H4 (cell line): ENCODE measurements around the gene MXRA7. TPM values are rescaled to one million over a fixed set of nuclear protein-coding genes. Genes with fewer than 3 reads are reported as not detected.

Experiments used
- DNase-seq: peaks from one replicate; pipeline ENCODE4 v3.0.0-alpha.2; 2015; ENCODE audit warnings: low spot score
- total RNA-seq: library from RNA; depleted of rRNA; stranded (reverse); fragments of >200 nt; shearing (Covaris generic); gene quantifications from 2 replicates; pipeline ENCODE4 v1.2.3, GENCODE V29; 2014

MXRA7 gene
- total RNA-seq, 1 experiment from 2014 or later, result 167 TPM

DNA sequence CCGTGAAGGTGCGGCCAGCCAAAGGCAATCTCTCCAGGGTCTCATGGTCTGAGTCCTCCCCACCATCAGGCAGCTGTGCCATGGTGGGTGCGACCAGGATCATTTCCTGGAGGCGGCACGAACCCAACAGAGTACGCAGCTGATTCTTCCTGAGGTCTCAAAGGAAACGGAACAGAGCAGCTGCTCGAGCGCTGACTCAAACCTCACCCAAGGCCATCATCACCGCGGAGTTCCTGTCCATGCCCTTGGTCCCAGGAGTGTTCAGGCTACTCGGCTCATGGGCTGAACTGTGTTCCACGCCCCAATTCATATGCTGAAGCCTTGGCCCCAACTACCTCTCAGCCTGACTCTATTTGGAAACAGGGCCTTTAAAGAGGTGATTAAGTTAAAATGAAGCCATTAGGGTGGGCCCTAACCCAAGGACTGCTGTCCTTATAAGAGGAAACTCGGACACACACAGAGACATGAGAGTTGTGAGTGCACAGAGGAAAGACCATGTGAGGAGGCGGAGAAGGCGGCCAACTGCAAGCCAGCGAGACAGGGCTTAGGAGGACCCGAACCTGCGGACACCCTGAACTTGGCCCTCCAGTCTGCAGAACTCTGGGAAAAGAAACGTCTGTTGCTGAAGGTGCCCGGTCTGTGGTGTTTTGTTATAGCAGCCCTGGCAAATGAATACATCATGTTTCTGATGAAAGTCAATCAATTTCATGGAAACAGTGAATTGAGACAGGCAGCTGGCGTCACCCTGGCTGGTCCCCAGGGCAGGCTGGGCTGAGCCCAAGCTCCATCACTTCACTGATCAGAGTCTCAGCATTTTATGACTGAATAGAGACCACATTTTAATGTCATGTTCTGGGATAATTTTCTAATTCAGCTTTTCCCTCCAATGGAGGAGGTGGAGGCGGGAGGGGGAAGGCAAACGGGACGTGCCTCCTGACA, 13.7 kb downstream of the MXRA7 start:
- no peak for DNase-seq

DNA sequence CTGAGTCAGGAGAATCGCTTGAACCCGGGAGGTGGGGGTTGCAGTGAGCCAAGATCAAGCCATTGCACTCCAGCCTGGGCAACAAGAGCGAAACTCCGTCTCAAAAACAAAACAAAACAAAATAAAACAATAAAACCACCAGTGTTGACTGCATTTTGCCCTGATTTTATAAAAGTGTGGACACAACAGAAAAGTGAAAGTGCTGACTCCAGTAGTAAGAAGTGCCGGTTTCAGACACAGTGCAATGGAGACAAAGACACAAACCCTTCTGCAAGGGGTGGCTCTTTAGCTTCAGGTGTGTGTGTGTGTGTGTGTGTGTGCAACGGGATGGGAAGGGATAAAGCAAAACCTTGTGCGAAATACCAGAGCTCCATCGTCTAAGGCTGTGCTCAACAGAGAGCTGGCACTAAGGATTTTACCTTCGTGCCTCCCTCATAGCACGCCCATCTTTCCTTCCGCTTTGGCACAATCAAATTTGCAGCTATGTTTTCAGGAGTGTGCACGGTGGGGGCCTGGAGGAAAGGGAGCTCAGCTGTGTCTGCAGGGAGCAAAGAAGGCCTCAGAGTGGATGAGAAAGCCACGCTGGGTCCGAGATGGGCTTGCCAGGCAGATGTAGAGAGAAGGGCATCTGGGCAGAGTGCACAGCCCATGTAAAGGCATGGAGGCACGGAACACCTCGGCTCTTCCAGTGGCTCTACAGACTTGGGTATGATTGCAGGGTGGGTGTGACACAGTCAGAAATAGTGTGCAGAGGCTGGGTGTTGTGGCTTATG, 15.5 kb downstream of the MXRA7 start:
- DNase-seq, result no peak

DNA sequence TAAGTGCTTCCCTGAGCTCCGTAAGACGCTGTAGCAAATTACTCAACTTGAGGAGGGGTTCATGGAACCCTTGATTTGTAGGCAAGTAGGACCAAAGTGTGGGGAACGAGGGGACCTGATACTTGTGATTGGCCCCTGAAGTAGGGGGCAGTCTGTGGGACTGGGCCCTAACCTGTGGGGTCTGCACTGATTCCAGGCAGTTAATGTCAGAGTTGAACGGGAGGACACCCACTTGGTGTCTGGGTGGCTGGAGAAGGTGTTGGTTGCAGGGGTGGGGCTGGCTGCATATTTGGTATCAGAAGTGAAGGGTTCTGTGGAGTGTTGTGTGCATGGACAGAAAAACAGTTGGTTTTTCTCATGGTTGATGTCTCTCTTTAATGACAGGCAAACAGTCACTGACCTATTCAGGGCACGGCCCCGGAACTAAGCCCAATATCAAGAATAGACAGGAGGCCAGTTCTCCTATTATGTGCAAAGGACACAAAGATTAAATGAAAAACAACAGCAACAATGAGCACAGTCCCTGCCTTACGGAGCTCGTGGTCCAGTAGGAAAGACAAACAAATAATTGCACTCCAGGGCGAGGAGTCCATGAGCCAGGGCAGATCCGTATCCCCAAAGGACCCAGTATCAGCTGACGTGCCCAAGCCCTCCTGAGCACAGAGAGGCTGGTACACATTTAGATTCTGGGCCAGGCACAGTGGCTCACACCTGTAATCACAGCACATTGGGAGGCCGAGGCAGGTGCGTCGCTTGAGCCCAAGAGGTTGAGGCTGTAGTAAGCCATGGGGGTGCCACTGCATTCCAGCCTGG, 19.2 kb downstream of the MXRA7 start:
- DNase-seq, result no peak

DNA sequence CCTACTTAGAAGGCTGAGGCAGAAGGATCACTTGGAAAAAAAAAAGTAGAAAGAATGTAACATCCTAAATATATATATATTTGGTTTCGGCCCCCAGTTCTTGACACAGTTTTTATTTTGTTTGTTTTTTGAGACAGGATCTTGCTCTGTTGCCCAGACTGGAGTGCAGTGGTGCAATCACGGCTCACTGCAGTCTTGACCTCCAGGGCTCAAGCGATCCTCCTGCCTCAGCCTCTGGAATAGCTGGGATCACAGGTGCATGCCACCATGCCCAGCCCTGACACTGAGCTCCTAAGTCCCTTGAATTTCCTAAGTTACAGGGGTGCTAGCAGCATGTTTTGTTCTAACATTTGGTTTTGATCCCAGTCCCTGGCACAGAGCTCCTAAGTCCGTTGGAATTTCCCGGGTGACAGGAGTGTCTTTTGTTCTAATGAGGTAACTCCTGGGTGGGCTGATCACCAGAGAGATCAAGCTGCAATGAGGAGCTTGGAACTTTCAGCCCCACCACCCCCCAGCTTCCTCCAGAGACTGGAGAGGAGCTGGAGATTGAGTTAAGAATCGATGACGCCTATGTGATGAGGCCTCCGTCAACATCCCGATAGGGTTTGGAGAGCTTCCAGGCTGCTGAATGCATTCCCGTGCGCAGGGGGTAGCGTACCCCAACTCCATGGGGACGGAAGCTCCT, 20.0 kb downstream of the MXRA7 start:
- no peak for DNase-seq

DNA sequence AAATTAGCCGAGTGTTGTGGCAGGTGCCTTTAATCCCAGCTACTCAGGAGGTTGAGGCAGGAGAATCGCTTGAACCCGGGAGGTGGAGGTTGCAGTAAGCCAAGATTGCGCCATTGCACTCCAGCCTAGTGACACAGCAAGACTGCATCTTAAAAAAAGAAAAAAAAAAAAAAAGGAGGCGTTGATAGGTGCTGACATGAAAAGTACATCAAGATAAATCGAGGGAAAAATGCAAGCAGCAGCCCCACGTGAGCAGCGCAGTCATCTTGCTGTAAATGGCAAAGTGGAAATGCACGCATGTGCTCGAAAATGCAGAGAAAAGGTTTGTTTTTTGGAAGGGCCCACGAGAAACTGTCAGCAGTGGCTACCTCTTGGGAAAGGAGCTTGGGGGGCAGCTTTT, 20.9 kb downstream of the MXRA7 start:
- DNase-seq, result no peak

DNA sequence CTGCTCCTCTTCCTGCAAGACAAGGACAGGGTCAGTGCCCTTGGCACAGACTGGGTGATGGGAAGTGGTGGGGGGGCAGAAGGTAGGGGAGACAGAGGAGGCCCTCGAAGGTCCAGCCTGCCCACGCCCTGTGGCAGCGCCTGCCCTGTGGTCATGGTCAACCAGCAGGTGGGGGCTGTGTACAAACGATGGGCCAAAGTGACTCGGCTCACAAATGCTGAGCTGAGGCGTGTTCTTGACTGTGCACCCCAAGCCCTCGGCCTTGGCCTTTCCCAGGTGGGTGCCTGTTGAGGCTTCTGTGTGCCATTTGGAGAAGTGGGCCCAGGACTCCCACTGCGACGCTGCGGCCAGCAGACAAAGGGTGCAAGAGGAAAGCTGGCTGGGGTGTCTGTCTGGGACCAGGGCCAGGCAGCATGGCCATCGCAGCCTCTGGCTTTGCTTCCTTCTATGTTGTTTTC, 22.6 kb downstream of the MXRA7 start:
- DNase-seq, result no peak

DNA sequence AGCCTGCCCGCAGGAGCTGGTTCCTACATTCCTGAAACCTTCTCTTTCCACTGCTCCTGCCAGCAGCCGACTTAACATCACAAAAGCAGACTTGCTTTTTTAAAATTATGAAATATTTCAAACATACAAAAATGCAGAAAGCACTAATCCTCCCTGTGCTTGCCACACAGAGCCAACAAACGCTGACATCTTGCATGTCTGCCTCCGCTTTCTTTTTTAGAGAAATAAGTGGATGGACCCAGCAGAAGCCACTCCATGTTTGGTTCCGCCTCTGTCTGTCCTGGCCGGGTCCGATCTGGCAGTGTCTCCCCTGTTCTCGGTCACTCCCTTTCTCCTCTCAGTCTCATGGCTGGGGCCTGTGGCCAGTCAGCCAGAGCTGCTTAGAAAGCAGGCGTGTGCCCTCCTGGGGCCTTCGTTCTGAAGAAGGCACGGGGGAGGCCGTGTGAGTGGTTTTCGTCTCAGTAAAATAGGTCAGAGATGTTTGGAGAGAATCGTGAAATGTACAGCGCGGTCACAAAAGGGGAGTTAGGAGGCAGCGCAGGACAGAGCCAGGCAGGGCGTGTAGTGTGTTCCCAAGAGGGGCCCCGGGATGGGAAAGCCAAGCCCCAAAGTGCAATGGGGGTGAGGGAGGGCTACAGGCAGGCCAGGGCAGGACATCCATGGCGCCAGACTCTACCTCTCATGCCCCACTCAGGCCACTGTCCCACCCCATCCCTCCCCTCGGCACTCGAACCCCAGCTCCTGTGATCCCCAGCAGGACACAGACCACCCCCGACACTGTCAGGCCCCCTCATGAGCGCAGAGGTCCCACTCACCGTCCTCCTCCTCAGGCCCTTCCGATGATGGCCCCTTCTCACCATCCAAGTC, 23.2 kb downstream of the MXRA7 start:
- no peak for DNase-seq

DNA sequence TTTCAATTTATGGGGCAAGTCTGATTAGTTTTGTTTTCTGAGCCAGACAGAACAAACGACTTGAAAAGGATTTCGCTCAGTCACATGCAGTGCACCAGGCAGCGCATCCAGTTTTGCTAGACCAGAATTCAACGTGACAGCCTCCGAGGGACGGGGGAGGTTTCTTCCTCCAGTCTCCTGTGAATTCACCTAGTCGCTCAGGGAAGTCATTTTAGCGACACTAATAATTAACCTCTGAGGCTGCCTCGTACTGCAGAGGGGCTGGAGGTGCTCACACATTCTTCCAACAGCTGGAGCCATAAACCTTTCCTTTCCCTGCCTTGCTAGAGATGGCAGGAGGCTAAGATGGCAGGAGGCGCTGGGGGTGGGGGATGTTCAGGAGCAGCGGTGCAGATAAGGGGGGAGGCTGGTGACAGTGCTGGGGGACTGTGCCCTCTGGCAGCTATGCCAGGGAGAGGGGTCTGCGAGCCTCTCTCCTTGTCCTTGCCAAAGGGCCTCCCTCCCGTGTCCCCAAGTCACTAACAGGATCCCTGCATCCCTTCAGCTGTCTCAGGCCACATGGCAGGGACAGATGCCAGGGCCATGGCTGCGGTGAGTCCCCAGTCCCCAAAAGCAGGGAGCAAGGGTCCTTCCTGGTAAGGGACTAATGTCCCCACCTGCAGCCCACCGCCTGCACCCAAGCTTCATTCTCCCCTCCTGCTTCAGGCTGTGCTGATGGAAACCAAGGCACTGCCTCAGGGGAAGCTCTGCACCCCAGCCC, 24.0 kb downstream of the MXRA7 start:
- no peak for DNase-seq

DNA sequence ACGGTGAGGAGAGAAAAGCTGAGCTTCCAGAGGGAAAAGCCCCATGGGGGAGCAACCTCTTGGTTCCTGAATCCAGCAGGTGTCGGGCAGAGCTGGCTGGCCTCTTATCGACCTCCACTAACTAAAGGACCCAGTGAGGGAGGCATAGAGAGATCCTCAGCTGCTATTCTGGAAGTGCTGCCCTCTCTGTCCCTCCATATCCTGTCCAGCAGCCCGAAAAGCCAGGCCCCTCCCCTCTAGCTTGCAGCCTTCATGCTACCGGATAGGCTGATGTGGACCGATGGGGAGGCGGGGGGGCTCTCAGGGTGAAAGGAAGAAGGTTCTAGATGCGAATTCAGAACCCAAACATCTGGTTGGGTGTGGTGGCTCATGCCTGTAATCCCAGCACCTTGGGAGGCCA, 24.9 kb downstream of the MXRA7 start:
- no peak for DNase-seq

DNA sequence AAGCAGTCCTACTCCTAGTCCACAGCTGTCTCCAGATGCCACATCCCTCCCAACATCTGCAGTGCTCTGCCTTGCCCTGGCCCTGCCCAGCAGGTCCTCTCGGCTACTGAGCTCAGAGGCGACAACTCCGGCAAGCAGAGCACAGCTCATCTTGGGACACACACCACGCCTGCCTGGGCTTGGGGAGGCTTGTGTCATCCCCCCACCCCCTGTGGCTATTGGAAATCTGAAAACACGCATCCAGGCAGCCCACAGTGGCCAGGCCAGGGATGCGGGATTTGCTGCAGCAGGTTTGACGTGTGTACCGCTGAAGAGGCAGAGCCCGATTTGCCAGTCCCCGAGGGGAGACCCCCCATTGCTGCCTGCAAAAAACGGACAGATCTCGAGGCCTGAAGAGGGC, 25.4 kb downstream of the MXRA7 start:
- no peak for DNase-seq

DNA sequence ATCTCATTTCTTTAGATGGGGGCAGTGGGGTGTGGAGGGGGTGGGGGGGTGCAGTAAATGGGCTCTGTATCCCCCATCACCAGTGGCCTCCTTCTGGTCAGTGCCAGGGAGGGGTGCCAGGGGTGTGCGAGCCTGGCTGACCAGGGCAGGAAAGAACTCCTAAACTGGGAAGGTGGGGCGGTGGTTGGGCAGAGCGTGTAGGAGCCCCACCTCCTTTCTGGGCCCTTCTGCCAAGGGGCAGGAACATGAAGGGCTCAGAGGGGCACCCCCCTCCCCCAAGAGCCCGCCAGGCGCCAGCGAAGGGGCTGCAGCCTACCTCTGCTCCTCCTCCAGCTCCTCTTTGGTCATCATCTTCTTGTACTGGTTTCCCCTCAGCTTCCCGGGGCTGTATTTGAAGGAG, 26.0 kb downstream of the MXRA7 start:
- no peak for DNase-seq

DNA sequence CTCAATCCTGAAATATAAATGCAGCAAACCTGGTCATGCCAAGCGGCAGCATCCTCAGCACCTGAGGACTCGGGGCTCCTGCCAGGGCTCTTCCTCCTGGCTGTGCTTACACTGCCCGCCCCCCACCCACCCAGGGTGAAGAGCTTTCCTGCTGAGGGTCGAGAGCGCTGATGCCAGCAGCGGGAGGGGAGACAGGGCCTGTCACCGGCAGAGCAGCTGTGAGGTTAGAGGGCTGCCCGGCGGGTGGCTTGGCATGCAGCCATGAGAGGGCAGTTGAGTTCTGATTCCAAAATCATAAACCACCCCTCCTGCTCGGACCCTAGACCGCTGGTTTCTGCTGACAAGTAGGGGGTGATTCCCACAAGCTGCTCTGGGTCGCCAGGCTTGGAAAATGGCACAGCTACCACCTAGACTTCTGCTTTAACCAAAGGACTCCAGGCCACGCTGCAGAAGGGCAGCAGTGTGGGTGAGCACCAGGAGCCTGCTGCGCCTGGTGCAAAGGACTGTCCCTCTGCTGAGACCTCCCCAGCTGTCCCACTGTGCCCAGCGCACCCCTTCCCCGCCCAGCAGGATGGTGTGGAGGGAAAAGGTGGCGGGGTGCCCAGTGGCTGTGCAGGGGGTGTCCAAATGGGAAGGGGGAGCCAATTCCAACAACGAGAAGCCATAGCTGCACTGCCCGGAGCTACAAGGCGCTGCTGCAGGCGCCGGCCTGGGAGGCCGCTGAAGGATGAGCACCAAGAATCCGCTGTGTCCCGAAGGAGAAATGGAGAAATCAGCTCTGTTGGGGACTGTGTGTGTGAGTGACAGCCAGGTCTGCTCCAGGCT, 26.6 kb downstream of the MXRA7 start:
- DNase-seq, result no peak

DNA sequence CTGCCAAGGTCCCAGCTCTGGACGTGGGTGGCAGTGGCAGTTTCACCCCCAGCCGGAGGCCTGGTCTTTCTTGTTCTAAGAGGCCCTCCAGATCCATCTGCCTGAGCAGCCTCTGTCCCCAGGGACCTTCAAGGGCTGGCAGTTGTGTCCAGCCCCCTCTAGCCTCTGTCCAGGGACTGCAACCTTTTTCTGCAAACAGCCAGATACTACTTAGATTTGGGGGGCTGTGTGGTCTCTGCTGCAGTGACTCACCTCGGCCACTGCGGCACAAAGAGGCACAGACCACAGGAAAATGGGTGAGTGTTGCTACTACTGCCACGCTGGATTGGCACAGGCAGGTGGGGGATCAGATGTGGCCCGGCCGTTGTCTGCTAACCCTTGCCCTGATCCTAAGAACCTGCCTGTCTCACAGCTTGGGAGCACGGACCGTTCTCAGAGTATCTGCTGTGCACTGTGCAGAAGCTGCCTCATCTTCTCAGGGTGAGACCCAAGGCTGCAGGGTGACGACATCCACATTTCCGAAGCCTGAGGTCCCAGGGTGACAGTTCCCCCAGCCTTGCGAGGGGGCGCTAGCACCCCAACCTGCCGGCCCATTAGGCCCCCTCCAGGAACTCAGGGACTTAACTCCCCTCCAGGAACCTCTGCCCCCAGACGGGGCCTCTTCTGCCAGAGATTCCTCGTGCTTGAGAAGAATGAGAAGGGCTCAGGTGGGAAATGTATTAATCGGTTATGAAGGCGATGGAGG, 27.6 kb downstream of the MXRA7 start:
- DNase-seq, result no peak

DNA sequence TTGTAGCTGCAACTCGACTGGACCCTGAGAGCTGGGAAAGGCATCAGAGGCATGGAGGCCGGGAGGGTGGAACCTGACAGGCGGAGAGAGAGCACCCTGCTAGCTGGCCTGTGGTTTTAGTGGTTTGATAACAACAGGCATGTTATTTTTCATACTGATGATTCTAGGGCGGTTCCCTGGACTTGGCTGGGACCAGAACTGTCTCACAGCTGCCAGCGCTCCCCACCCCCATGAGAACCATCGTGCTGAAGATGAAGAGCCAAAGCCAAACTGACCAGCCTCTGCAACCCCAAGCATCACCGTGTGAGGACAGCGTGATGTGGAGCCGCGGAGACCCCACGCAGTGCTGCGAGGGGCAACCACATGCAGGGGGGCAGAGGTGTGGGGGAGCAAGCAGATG, 28.5 kb downstream of the MXRA7 start:
- DNase-seq, result no peak

DNA sequence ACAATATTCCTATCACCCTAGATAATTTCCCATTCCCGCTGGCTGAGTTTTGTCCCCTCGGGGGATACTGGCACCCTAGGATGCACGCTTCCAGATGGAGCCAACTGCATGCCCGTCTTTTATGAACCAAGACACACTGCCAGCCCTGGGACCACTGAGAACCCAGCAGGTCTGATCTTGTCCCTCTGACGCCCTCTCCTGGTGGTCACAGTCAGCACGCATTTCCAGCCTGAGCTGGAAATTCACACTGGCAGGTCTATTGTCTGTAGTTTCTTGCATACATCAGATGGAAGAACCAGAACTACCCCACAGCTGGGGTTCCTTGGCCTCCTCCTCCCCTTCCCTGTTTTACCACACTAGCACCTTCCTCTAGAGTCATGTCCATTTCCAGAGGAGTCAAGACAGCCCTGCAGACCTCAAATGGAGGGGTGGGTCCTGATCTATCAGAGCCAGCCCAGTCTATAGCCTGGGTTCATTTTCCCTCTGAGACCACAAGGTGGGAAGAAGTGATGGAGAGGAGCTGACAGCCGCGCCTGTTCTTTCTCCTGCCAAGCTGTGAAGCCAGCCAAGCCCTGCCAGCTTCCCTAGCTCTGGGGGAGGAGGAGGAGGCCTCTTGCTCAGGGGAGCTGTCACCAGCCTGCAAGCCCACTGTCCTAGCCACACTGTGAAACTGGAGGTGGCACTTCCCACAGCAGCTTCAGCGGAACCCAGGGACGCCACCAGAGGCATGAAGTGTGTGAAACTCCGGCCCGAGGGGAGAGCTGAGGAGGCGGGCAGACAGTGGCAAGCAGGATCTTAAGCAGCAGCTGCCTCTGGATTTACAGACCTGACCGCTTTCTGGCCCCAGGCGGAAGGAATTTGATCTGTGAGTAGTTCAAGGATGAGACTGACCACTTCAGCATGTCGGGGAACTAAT, 29.3 kb downstream of the MXRA7 start:
- peak; percentile 57 for DNase-seq

DNA sequence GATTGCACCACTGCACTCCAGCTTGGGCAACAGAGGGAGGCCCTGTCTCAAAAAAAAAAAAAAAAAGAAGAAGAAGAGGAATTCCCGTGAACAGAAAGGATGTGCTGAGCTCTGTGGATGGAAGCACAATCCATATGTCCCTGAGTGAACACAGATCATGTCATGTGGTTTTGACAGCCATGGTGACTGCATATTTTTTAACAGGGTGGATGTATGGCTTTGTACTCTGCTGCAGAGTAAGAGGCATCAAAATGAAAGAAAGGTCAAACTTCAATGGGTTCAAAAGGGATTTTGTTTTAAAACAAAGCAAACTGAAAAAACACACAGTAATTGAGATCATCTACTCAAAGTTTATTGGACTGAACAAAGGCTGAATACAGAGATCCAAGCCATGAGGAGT, 31.5 kb downstream of the MXRA7 start:
- DNase-seq, result no peak

DNA sequence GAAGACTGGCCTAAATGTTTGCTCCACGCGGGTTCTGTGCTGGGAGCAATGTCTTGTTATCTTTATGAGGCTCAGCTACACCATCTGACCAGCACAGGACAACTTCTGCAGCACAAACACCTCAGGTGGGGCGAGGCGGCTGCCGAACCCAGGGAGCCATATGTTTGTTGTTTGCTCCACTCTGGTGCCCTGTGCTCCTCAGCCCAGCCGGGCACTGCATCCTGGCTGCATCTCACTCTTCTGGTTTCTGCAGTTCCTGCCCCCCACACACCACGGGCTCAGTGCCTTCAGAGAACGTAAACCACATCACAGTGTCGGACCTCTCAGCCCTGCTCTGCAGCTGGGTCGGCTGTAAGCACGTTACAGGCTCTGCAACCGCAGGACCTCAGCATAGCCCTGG, 32.4 kb downstream of the MXRA7 start:
- DNase-seq, result no peak
